HG03025 (cell line): ENCODE results near the gene HDAC4.

Source experiments
- ATAC-seq: cut with Tn5 transposase; IDR thresholded peaks from one replicate; pipeline ENCODE4 v1.9.1; 2021; ENCODE audit warnings: mild to moderate bottlenecking, moderate library complexity; ENCODE audit not compliant: unreplicated experiment, low FRiP score

Gene HDAC4

DNA sequence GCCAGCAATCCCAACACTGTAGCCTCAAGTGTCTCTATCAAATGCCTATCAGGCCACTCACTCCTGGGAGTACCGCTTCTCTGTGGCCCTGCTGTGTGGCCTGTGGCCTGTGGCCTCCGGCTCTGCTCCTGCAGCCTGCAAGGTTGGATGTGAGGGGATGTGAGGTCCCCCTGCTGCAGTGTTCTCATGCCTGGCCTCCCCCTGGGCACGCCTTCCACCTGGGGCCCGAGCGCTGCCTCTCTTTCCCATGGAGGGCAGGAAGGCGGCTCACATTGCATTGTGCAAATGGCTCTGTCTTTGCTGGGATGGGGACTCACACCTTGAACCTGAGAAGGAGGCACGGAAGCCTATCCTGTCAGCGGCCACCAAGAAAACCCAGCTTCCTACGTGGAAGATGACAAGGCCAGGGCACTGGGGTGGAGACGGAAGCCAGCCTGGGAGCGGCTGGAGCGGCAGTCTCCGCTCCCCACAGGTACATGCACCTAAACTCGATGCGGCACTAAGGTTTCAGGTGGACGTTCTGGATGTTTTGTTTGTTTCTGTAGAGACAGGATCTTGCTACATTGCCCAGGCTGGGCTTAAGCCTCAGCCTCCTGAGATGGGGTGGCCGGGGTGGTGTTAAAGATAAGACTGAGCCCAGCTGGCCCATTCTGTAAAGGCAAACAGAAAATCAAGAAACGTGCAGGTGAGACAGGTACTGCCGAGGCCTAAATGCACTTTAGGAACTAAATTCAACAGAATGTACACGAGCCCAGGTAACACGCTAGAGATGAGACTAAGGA lies 140.1 kb downstream of the HDAC4 start:
- no peak for ATAC-seq

DNA sequence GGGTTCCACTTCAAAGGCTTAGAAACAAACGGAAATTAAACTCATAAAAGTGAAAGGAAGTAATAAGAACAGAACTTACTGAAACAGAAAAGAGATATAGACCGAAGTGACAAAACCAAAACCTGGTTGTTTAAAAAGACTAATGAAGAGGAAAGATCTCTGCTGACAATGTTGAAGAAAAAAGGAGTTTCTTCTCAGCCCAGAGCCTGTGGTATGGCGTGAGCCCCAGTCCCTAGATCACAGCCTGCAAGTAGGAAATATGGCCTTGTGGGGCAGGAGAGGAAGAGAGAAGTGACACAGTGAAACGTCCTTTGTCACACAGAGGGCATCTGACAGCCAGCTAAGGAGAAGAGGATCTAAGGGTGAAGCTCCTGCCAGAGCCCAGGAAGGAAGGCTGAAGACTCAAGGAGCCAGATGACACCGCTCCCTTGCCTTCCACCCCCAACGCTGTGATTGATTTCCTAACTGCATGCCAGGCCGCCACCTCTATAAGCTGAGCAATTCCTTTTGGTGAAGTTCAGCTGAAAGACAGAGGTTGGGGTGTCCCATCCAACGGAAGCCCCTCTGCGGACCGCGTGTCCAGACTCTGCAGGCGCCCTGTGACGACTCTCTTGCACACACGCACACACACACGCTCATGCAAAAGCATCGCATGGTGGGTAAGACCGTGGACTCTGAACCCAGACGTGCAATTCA lies 141.1 kb downstream of the HDAC4 start:
- no peak for ATAC-seq

DNA sequence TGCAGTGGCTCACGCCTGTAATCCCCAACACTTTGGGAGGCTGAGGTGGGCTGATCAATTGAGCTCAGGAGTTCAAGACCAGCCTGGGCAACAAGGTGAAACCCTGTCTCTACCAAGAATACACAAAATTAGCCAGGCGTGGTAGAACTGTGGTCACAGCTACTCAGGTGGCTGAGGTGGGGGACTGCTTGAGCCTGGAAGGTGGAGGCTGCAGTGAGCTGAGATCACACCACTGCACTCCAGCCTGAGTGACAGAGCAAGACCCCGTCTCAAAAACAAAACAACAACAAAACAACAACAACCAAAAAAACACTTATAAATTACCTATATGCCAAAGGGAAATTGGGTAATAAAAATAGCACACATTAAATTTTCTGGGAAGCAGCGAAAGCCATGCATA lies 141.6 kb downstream of the HDAC4 start:
- no peak for ATAC-seq

DNA sequence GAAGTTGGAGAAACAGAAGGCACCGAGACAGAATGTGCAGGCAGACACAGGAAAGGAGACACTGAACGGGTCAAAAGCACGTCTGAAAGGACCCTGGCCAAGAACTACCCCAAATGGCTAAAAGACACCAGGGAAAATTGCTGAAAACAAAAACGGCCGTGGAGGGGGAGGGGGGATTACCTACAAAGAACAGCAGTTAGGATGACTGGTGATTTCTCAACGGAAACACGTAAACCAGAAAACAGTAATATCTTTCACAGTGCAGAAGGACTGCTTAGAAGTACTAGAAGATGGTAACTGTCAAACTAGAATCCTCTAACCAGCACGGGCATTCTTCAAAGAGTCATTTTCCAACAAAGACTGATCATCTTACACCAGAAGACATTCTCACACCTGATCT lies 142.6 kb downstream of the HDAC4 start:
- no peak for ATAC-seq

DNA sequence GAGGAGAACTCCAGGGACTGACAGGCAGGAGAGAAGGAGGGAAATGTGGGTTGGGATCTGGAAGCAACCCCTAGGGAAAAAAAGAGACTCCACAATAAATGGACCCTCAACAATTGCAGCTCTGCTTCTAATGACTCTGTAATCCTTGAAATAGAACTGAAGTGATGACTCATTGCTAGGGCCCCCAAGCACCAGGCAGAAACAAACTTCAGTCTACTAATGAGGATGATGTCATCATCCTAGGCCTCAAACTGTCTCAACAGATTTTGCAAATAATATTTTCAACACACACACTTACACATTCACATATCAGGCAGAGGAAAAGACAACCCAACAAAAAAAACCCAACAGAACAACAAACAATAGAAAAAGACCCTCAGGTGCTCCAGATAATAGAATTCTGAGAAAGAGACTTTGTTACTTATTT lies 143.3 kb downstream of the HDAC4 start:
- ATAC-seq = no peak

DNA sequence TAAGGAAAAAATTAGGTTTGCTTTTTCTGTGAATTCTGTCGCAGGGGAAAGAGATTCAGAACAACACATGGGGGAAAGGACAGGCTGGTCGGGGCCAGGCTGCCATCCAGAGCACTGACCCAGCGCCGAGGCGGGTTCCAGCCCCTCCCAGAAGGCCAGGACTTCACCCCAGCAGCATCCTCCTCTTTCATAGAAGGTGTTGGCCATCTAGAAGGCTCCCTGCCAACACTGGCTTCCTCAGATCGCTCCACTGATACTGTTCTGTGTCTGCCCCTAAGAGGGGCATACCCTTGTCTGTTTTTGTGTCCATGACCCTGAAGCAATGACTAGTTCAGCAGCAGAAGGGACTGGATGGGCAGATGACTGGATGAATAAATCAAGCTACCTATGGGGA lies 144.5 kb downstream of the HDAC4 start:
- no peak for ATAC-seq

DNA sequence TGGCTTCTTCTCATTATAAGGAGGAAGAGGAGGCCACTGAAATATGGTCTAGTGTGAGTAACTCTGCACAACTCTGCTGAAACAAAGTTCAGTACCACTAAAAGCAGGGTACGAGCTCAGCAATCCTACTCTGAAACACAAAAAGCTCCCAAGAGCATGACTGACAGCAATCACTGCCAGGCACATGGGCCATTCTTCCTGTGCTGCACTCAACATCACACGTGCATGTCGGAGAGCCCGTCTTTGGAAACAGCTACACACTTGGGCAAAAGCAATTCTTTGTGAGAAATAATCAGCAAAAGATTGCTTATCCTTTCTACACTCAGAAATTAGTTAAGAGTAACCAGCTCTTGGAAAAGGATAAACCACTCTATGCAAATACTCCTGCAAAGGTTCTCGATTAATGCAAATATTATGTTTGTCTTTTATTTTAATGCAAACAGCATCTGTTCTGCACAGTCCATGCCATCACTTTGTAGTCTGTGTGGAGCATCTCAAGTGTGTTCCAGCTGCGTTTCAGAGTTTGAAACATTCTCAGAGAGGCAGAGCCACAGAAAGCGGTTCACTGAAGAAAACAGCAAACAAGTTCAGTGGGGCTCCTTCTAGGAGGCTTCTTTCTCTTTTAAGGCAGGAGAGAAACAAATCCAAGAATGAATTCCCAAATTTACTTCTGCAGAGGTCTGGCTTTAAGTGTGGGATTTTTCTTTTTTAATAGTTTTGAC lies 145.0 kb downstream of the HDAC4 start:
- no peak for ATAC-seq

DNA sequence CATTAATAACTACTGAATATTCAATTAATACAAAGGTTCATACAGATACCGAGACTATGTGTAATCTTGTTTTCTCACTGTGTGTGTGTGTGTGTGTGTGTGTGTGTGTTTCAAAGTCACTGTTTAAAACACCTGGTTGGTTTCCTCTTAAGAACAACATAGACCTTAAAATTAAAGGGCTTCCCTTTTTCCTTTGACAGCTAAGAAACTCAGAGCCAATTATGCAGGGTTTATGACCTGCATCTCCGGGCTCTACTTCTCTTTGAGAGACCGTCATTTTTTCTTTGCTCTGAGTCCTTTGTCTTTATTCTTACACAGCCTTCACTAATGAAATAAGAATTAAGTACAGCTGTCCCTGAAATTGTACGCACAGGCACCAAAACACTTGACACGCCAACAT lies 145.6 kb downstream of the HDAC4 start:
- ATAC-seq = no peak

DNA sequence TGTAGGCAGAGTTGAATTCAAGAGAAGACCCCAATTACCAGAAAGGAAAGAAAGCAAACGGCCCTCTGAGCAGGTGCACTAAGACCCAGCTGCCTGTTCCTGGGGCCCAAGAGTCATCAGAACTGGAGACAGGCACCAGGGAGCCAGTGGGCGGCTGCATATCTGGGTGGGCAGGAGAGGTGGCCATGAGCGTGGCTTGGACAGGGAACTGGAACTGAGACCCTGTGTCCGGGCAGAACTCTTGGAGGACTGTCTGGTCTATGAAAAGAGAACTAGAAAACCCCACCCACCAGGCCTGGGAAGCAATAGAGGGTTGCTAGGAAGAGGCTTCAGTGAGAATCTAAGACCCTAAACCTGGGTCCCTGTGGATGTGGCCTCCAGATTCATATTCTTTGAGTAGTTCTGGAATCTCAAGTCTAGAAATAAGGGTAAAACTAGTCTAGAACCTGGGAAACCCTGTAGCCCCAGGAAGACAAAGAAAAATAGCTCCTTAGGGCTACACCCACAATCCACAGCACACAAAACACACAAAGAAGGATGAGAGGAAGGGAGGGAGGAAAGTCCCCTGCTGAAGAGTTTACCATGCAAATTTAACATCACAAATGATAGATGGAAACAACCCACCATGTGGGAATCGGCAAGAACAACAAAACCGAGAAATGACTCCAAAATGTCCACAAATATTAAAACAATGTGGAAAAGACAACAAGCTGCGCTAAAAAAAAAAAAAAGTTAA lies 147.0 kb downstream of the HDAC4 start:
- no peak for ATAC-seq

DNA sequence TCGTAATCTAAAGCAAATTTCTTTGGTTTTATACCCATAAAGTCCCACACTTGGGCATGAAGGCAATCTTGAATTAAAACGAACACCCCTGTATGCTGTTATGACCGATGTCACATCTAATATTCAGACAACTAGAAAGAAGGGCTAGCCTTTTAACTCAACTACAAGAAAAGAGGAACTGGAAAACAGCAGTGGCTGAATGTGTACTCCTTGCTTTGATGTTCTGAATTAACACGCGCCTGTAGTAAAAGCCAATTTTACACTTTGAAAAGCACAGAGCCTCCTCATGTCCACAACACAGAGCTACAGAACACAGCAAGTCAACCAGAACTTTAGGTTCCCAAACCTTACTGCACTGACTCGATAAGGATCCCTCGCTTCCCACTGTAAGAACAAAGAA lies 147.6 kb downstream of the HDAC4 start:
- peak; percentile 73 for ATAC-seq

DNA sequence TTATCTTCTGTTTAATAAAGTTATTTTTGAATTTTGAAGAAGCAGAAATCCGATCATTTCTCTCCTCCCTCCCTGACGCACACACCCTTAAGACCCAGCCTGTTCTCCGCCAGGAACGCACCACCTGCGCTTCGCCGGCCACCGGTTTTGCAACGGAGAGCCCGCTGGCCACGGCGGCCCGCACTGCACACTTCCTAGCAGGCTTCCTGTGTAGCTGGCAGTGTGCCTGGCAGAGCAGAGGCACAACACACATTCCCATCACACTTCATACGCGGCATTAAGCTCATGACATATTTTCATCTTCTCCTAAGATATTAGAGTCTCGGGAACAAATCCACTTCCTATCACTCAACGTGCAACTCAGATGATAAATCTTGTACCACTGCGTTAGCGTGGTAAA lies 148.0 kb downstream of the HDAC4 start:
- peak; percentile 25 for ATAC-seq

DNA sequence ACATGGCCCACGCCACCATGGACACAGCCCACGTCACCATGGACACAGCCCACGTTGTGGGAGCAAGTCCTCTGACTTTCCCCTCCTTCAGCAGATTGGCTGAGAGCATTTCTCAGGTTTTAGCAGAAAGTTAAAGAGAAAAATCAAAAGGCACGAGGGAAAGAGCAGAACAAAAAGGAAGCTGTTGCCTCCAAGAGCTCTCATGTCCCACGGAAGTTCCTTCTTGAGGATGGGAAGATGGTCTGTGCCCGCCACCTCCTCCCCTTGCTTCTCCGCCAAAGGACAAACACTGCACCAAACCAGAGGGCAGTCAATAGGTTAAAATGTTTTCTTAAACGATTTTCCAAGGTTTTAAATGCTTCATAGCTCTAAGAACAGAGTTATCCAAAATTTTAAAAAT lies 148.4 kb downstream of the HDAC4 start:
- ATAC-seq = no peak

DNA sequence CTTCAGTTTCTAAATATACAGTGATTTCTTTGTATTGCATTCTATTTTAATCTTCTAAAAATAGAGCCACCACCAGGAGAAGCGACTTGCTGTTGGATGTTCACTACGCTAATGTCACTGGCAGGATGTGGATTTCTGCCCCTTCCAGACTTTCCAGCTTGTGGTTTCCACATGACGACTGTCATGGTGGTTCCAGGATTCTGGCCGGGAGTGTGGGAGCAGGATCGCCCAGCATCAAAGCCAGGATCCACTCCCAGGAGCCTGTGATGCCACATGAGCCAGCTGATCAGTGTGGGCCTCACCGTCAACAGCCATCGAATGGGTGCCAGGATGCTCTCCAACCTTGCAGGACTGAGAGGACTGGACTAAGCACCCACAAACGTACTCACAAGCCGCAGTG lies 148.8 kb downstream of the HDAC4 start:
- ATAC-seq = no peak

DNA sequence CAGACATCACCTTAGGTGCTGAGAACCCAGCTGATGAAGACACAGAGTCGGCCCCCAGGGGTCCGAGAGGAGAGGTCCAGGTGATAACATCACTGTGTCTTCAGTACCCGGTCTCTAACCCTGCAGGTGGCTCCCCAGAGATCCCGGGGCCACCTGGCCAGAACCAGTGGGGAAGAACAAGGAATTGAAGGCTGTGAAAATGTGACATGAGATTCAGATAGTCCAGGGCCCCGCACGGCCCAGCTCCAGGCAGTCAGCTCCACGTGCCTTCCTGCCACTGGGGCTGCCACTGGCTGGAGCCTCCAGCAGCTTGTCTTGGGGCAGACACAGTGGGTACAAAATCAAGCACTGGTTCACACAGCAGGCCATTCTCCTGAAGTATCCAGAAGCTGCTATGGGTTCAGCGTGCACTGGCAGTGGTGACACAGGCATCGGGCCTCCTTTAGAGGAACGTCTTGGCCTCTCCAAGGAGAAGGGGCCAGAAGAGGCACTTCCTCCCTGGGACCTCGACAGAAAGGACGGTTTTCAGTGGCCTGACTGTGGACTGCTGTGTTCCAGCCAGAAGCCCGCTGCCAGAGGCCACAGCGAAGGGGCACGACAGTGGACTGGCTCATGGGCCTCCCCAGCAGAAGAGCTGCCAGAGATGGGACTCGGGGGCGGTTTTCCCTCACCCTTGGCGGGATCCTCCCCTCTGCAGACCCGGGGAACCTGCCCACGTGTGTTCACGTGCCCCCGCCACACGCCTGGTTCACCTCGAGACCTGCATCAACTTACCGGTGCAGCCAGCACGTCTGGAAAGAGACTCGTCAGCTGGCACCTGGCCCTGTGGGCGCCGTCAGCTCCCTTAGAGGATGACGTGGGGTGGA lies 150.4 kb downstream of the HDAC4 start:
- no peak for ATAC-seq

DNA sequence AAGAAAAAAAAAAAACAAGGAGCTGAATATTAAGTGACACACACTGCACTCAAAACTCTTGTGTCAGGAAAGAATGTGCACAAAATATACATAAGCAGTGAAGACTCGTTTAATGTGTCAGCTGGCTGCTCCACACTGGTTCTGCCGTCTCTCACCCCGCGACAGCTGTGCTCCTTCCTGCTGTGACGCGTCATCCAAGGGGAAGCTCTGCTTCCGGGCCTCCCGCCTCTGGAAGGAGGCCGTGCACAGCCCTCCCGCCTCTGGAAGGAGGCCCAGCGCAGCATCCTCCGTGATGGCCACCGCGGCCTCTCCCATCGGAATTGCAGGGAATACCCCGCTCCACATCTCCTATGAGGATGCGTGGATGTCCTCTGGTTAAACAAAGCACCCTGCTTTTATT lies 151.0 kb downstream of the HDAC4 start:
- no peak for ATAC-seq

DNA sequence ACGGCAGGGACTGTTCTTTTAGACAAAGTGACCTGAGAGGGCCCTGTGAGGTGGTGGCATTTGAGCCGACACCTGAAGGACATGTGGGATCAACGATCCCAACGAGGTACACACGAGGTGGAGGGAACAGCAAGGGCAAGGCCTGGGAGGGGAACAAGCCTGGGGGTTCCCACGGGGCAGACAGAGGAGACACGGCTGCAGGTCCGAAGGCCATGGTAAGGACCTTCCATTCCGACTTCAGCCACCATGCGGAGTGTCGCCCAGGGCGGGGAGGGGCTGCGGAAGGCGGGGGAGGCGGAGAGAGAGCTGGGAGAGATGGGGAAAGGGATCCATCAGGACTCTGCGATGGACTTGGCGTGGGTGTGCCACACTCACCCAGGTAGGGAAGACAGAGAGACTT lies 151.8 kb downstream of the HDAC4 start:
- ATAC-seq = no peak

DNA sequence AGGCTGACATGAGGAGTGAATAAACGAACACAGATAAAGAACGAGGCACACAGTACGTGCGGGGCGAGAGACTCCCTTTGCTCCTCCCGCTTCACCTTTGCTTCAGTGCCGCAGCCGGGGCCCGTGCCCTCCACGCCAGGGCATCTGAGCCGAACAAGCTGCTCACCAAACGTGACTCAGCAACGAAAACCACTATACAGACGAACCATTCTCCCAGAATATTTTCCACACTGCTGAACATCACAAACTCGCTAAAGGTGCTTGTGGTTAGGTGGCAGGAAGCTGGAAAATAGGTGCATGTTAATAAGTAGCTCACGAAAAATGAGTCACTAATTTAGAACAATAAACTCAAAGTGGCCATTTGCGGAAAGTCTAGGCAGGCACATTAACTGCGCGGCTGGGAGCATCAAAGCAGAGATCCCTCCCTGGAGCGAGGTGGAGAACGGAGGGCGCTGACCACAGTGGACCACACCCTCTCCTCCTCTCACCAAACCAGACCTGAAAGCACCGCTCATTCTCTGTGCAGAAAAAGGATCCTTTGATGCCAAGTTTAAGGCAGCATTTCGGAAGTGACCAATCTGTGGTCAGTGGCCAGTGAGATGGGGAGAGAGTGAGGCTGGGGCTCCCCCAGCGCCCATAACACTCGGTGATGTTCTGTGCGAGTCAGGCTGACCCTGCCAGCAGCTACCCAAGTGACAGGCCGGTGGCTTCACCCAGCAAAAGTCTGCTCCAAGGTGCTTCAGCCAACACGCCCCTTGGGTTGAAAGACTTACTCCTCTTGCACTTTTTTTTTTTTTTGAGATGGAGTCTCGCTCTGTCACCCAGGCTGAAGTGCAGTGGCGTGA lies 153.2 kb downstream of the HDAC4 start:
- no peak for ATAC-seq

DNA sequence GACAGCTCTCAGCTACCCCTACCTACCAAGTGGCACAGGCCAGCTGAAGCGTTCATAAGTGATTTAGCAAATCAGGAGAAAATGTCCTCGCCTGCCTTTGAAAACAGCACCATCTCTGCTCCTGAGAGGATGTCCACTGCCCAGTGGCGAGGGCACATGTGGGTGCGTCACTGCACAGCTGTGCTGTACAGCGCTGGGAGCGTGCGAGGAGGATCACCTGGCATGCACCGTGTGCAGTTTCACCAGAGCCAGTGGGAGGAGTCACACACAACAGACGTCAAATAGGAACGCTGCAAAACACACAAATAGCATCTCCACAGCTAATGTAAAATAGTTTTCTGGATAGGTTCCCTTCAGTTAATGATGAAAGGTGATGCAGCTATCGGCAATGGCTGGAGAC lies 154.1 kb downstream of the HDAC4 start:
- no peak for ATAC-seq
